ENCODE data around the gene PTGES3L.

DNA sequence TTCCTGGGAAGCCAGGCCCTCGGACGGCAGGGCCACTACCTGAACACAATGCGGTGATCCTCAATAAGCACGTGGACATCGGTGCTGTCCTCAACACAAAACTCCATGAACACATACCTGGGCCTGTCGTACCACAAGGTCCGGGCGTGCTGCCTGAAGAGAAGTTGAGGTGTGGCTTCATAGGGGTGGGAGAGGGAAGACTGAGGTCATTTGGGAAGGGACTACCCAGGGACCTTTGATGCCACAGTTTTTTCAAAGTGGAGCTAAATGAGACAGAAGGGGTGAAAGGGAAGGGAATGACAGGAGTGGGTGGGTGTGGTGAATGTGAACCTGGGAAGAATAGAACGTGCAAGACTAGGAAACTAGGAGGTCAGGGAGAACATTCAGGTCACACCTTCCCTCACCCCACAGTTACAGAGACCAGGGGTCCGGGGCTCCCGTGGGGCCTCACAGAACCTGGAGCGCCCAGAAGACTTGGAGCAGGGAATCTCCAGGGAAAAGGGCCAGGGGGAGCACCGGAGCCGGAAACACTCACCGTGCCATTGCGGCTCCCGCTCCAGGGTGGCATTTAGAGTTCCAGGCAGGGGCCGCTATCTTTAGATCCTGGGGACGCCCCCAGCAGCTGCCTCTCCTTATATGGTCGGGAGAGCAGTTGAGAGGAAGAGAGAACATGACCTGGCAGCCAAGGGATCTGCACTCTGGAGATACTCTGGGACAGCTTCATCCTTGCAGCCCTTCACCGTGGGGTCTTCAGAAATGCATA is at the start of gene PTGES3L:
- TF ChIP-seq EZH2 (IDR thresholded peaks at IDR 0.05; ENCODE audit: insufficient read depth, poor library complexity, severe bottlenecking) (no peak), EZH2phosphoT487 (IDR thresholded peaks at IDR 0.05; ENCODE audit: insufficient read depth, low read depth) (no peak)

Measured in GM23248 (cell line).